Stomach (tissue), 4 donors: ENCODE measurements around the gene PRICKLE1.

ENCODE experiments used
- POLR2A ChIP-seq, 4 donors: fragments of 450-650 bp; IDR thresholded peaks; one replicate each; pipeline ENCODE4 v1.6.1; 2016; ENCODE audit warnings: antibody characterized with exemption in 4 of 4, control low read depth in 2 of 4, mild to moderate bottlenecking in 1 of 4, moderate library complexity in 1 of 4
- TF ChIP-seq, protein P1 (sequence below), 7 experiments: fragments of 450-650 bp in 4 of 7; fragments of 200-600 bp in 3 of 7; sonication (generic) in 3 of 7; IDR thresholded peaks; one replicate each; pipeline ENCODE4 v1.5.1; 2016 to 2019; ENCODE audit warnings: antibody characterized with exemption in 7 of 7, control low read depth in 2 of 7, mild to moderate bottlenecking in 1 of 7

DNA sequence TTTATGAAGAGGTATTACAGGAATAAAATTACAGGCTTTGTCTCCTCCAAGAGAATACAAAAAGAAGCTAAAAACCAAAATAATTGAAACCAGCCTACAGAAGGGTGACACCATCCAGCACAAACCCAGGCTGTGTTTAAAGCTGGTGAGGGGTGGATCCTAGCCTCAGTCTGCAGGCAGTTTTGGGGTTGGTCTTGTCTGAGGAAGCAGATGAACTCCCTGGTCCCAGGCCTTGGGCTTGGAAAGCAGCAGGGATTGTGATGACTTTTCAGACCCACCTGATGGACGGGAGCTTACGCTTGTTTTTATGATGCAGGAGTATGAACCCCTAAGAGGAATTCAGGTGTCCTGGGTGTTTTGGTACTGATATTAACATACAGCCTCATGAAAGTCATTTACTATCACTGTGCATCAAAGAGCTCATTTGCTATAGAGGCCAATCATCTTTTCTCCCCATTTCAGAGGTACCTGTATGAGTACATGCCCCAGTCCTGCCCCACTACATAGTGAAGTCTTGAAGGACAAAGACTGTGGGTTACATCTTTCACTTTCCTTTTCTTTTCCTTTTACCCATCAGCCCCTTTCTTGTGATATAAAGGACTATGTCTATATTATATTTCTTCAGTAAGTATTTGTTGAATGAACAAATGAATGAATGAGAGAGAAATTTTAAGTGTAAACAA, 18.1 kb downstream of the PRICKLE1 start:
- no peak for TF ChIP-seq POLR2A (IDR thresholded peaks at IDR 0.05)
- TF ChIP-seq, protein P1, sequence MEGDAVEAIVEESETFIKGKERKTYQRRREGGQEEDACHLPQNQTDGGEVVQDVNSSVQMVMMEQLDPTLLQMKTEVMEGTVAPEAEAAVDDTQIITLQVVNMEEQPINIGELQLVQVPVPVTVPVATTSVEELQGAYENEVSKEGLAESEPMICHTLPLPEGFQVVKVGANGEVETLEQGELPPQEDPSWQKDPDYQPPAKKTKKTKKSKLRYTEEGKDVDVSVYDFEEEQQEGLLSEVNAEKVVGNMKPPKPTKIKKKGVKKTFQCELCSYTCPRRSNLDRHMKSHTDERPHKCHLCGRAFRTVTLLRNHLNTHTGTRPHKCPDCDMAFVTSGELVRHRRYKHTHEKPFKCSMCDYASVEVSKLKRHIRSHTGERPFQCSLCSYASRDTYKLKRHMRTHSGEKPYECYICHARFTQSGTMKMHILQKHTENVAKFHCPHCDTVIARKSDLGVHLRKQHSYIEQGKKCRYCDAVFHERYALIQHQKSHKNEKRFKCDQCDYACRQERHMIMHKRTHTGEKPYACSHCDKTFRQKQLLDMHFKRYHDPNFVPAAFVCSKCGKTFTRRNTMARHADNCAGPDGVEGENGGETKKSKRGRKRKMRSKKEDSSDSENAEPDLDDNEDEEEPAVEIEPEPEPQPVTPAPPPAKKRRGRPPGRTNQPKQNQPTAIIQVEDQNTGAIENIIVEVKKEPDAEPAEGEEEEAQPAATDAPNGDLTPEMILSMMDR (IDR thresholded peaks at IDR 0.05), result no peak
